ENCODE data around the gene PRKN.

Gene PRKN

GRCh38 chr6:161568885-161569456, 1158.6 kb downstream of the PRKN start:
- Histone ChIP-seq H3K9me3 (ENCODE audit: severe bottlenecking) (no peaks in the 10 kb centered on the region), H3K27me3 (ENCODE audit: insufficient read depth, low read depth, severe bottlenecking) (no peaks in the 10 kb centered on the region), H3K36me3 (no peaks in the 10 kb centered on the region), H3K27ac (no peak overlapping the region), H3K4me3 (ENCODE audit: low read depth, low read length) (no peak overlapping the region)
- TF ChIP-seq, protein P1, sequence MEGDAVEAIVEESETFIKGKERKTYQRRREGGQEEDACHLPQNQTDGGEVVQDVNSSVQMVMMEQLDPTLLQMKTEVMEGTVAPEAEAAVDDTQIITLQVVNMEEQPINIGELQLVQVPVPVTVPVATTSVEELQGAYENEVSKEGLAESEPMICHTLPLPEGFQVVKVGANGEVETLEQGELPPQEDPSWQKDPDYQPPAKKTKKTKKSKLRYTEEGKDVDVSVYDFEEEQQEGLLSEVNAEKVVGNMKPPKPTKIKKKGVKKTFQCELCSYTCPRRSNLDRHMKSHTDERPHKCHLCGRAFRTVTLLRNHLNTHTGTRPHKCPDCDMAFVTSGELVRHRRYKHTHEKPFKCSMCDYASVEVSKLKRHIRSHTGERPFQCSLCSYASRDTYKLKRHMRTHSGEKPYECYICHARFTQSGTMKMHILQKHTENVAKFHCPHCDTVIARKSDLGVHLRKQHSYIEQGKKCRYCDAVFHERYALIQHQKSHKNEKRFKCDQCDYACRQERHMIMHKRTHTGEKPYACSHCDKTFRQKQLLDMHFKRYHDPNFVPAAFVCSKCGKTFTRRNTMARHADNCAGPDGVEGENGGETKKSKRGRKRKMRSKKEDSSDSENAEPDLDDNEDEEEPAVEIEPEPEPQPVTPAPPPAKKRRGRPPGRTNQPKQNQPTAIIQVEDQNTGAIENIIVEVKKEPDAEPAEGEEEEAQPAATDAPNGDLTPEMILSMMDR (IDR thresholded peaks at IDR 0.05; ENCODE audit: low read depth, low read length): no peak
- no peak for DNase-seq

DNA sequence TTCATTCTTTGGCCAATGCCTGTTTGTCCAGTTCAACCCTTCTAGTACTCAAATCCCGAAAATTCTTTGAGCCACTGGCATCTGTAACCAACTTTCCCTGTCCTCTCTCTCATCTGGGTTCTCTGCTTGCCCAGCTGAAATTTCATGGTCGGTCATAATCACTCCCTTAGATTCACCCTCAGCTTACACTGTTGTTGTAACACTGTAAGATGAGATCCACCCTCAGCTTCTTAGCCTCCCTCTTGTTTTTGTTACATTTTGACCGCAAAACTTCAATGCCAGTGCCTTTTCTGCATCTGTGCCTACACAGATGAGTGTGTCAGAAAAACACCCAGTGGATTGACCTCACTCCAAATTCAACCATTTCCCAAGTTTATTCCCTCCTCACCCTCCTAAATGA, 1162.6 kb downstream of the PRKN start:
- Histone ChIP-seq H3K4me3 (ENCODE audit: low read depth, low read length) (no peak overlapping the region), H3K27ac (no peak overlapping the region), H3K27me3 (ENCODE audit: insufficient read depth, low read depth, severe bottlenecking) (no peaks in the 10 kb centered on the region), H3K36me3 (no peaks in the 10 kb centered on the region), H3K9me3 (ENCODE audit: severe bottlenecking) (no peaks in the 10 kb centered on the region)
- DNase-seq: no peak
- TF ChIP-seq, protein P1 (IDR thresholded peaks at IDR 0.05; ENCODE audit: low read depth, low read length): no peak

DNA sequence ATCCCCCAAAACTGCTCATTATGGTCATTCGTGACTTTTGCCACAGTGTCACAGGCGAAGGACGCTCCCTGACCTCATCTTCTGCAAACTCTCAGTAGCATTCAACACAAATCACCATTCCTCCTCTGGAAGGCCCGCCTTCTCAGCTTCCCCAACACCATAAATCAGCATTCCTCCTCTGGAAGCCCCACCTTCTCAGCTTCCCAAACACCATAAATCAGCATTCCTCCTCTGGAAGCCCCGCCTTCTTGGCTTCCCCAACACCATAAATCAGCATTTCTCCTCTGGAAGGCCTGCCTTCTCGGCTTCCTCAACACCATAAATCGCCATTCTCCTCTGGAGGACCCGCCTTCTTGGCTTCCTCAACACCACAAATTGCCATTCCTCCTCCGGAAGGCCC, 1165.7 kb downstream of the PRKN start:
- Histone ChIP-seq H3K4me3 (ENCODE audit: low read depth, low read length) (no peak overlapping the region), H3K9me3 (ENCODE audit: severe bottlenecking) (no peaks in the 10 kb centered on the region), H3K27ac (no peak overlapping the region), H3K27me3 (ENCODE audit: insufficient read depth, low read depth, severe bottlenecking) (no peaks in the 10 kb centered on the region), H3K36me3 (no peaks in the 10 kb centered on the region)
- TF ChIP-seq, protein P1 (IDR thresholded peaks at IDR 0.05; ENCODE audit: low read depth, low read length): no peak
- no peak for DNase-seq

- Histone ChIP-seq H3K27ac (no peak overlapping the region), H3K27me3 (ENCODE audit: insufficient read depth, low read depth, severe bottlenecking) (no peaks in the 10 kb centered on the region), H3K9me3 (ENCODE audit: severe bottlenecking) (no peaks in the 10 kb centered on the region), H3K4me3 (ENCODE audit: low read depth, low read length) (no peak overlapping the region), H3K36me3 (no peaks in the 10 kb centered on the region)
- DNase-seq: peak; percentile 24
- TF ChIP-seq, protein P1 (IDR thresholded peaks at IDR 0.05; ENCODE audit: low read depth, low read length): peak; percentile 56
Measured at GRCh38 chr6:161557333-161558107, 1170.0 kb downstream of the PRKN start.

GRCh38 chr6:161554883-161555282, 1172.7 kb downstream of the PRKN start:
- DNase-seq: no peak
- Histone ChIP-seq H3K36me3 (no peaks in the 10 kb centered on the region), H3K27ac (no peak overlapping the region), H3K4me3 (ENCODE audit: low read depth, low read length) (no peak overlapping the region), H3K27me3 (ENCODE audit: insufficient read depth, low read depth, severe bottlenecking) (no peaks in the 10 kb centered on the region), H3K9me3 (ENCODE audit: severe bottlenecking) (no peaks in the 10 kb centered on the region)
- TF ChIP-seq, protein P1 (IDR thresholded peaks at IDR 0.05; ENCODE audit: low read depth, low read length): no peak
